Hepatocyte (in vitro differentiated cells): Measurements from ENCODE around the gene CGN.

ENCODE experiments used
- EZH2 ChIP-seq: fragments of 200-600 bp; sonication (generic); IDR thresholded peaks from 2 replicates; pipeline ENCODE4 v1.6.1; 2016; ENCODE audit warnings: antibody characterized with exemption, mild to moderate bottlenecking, borderline replicate concordance
- TF ChIP-seq, protein P1 (sequence below): fragments of 200-600 bp; sonication (generic); IDR thresholded peaks from 2 replicates; pipeline ENCODE4 v1.5.1; 2016; ENCODE audit warnings: antibody characterized with exemption, mild to moderate bottlenecking; ENCODE audit not compliant: poor library complexity

DNA sequence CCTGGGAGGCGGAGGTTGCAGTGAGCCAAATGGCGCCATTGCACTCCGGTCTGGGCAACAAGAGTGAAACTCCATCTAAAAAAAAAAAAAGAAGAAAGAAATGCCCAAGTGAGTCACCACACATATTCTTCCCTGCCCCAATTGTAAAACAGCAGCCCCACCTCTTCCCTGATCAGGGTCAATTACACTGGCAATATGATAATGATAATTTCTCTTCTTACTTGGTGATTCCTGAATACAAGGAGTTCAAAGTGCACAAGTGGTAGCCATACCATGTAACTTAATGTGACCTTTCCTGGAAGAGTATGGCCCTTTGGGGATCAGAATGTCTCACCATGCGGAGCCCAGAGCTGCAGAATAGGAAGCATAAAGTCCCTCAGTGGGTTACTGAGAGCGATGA is 11.8 kb upstream of the CGN start:
- TF ChIP-seq, protein P1, sequence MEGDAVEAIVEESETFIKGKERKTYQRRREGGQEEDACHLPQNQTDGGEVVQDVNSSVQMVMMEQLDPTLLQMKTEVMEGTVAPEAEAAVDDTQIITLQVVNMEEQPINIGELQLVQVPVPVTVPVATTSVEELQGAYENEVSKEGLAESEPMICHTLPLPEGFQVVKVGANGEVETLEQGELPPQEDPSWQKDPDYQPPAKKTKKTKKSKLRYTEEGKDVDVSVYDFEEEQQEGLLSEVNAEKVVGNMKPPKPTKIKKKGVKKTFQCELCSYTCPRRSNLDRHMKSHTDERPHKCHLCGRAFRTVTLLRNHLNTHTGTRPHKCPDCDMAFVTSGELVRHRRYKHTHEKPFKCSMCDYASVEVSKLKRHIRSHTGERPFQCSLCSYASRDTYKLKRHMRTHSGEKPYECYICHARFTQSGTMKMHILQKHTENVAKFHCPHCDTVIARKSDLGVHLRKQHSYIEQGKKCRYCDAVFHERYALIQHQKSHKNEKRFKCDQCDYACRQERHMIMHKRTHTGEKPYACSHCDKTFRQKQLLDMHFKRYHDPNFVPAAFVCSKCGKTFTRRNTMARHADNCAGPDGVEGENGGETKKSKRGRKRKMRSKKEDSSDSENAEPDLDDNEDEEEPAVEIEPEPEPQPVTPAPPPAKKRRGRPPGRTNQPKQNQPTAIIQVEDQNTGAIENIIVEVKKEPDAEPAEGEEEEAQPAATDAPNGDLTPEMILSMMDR = no peak
- TF ChIP-seq EZH2 = no peak
